Naive B cell (primary cell): Measurements from ENCODE around the gene TXLNB. TPM values are rescaled to one million over a fixed set of nuclear protein-coding genes. Genes with fewer than 3 reads are reported as not detected.
A peak's percentile ranks its signal among the peaks of the same experiment; 100 is the strongest.

Experiments used
- ATAC-seq, 2 donors: fragments of 150-1000 bp; cut with Tn5 transposase; 2 replicates each; pipeline ENCODE4 v1.10.0; 2021; ENCODE audit warnings: low read depth in 2 of 2, mild to moderate bottlenecking in 2 of 2, moderate library complexity in 2 of 2
- DNase-seq: peaks from one replicate; pipeline ENCODE4 v3.0.0; 2022
- H3K27ac Mint-ChIP-seq, 6 donors: one replicate each; pipeline ENCODE4 v1.8.0; 2020 to 2022; ENCODE audit warnings: mild to moderate bottlenecking in 6 of 6, mixed read lengths in 6 of 6, moderate library complexity in 5 of 6, inconsistent platforms in 2 of 6
- H3K27me3 Mint-ChIP-seq, 3 donors: one replicate each; pipeline ENCODE4 v1.8.0; 2021 to 2022; ENCODE audit warnings: mixed read lengths in 3 of 3, mild to moderate bottlenecking in 1 of 3
- H3K36me3 Mint-ChIP-seq, 2 donors: one replicate each; pipeline ENCODE4 v1.8.0; 2020 to 2022; ENCODE audit warnings: mixed read lengths in 2 of 2, inconsistent platforms in 1 of 2, mild to moderate bottlenecking in 1 of 2
- H3K4me1 Mint-ChIP-seq, 3 donors: one replicate each; pipeline ENCODE4 v1.8.0; 2020 to 2022; ENCODE audit warnings: mixed read lengths in 3 of 3, inconsistent platforms in 1 of 3, mild to moderate bottlenecking in 1 of 3, moderate library complexity in 1 of 3
- H3K4me3 Mint-ChIP-seq, 8 donors: one replicate each; pipeline ENCODE4 v1.8.0; 2020 to 2022; ENCODE audit warnings: mild to moderate bottlenecking in 8 of 8, mixed read lengths in 8 of 8, moderate library complexity in 8 of 8, inconsistent platforms in 2 of 8
- H3K9me3 Mint-ChIP-seq, 7 donors: one replicate each; pipeline ENCODE4 v1.8.0; 2020 to 2022; ENCODE audit warnings: mixed read lengths in 7 of 7, mild to moderate bottlenecking in 5 of 7, inconsistent platforms in 2 of 7, moderate library complexity in 1 of 7
- polyA plus RNA-seq, 6 donors: library from polyadenylated mRNA; unstranded; fragments of 300-500 nt; fragmentation: Illumina TruSeq; gene quantifications; one replicate each; pipeline ENCODE4 v1.2.3, GENCODE V29; 2021; ENCODE audit warnings: low read depth in 6 of 6

Gene TXLNB
- polyA plus RNA-seq, 6 donors from 2014 or later: 0.35 to 2.1 (median 0.74) TPM

- Mint-ChIP-seq H3K9me3 (no peaks in the 10 kb centered on the region), H3K4me3 (no peak overlapping the region), H3K27me3 (no peaks in the 10 kb centered on the region), H3K4me1 (peaks cover 9 to 23% (median 16%) of the 10 kb centered on the region in 3 donors), H3K36me3 (no peaks in the 10 kb centered on the region), H3K27ac (no peak overlapping the region)
- ATAC-seq (no peak), DNase-seq (no peak)
Measured at GRCh38 chr6:139253656-139254055, 38.1 kb downstream of the TXLNB start.

GRCh38 chr6:139251691-139252390, 40.0 kb downstream of the TXLNB start:
- H3K4me1 Mint-ChIP-seq: peaks cover 11 to 23% (median 16%) of the 10 kb centered on the region in 3 donors
- DNase-seq (no peak), ATAC-seq (no peak)
- H3K4me3 Mint-ChIP-seq: no peak overlapping the region
- no peaks in the 10 kb centered on the region for H3K27me3 Mint-ChIP-seq
- no peak overlapping the region for H3K27ac Mint-ChIP-seq
- no peaks in the 10 kb centered on the region for H3K36me3 Mint-ChIP-seq
- no peaks in the 10 kb centered on the region for H3K9me3 Mint-ChIP-seq

- no peak for ATAC-seq
- Mint-ChIP-seq H3K27me3 (no peaks in the 10 kb centered on the region), H3K4me3 (no peak overlapping the region), H3K36me3 (no peaks in the 10 kb centered on the region), H3K27ac (peak overlapping the region in 2 of 6 donors; percentile 49 to 85), H3K9me3 (no peaks in the 10 kb centered on the region), H3K4me1 (peaks cover 11 to 19% (median 16%) of the 10 kb centered on the region in 3 donors)
- DNase-seq: no peak
Measured at GRCh38 chr6:139251045-139251690, 40.6 kb downstream of the TXLNB start.

- H3K27me3 Mint-ChIP-seq: no peaks in the 10 kb centered on the region
- DNase-seq (peak; percentile 48), ATAC-seq (peak; percentile 90 to 97)
- H3K27ac Mint-ChIP-seq: peak overlapping the region in 3 of 6 donors; percentile 9 to 55 (median 54)
- peaks cover 11 to 19% (median 16%) of the 10 kb centered on the region in 3 donors for H3K4me1 Mint-ChIP-seq
- peak overlapping the region in 1 of 8 donors; percentile 17 for H3K4me3 Mint-ChIP-seq
- H3K9me3 Mint-ChIP-seq: no peaks in the 10 kb centered on the region
- no peaks in the 10 kb centered on the region for H3K36me3 Mint-ChIP-seq
Measured at GRCh38 chr6:139250296-139251044, 41.3 kb downstream of the TXLNB start.

GRCh38 chr6:139249395-139249794, 42.4 kb downstream of the TXLNB start:
- H3K9me3 Mint-ChIP-seq: no peaks in the 10 kb centered on the region
- H3K27ac Mint-ChIP-seq: no peak overlapping the region
- H3K27me3 Mint-ChIP-seq: no peaks in the 10 kb centered on the region
- peaks cover 11 to 19% (median 16%) of the 10 kb centered on the region in 3 donors for H3K4me1 Mint-ChIP-seq
- H3K4me3 Mint-ChIP-seq: peak overlapping the region in 1 of 8 donors; percentile 26
- no peak for ATAC-seq
- no peak for DNase-seq
- peaks cover 8 to 9% of the 10 kb centered on the region in 2 donors for H3K36me3 Mint-ChIP-seq

- ATAC-seq (no peak), DNase-seq (no peak)
- Mint-ChIP-seq H3K9me3 (no peaks in the 10 kb centered on the region), H3K4me3 (no peak overlapping the region), H3K4me1 (peaks cover 11 to 19% (median 16%) of the 10 kb centered on the region in 3 donors), H3K27ac (no peak overlapping the region), H3K27me3 (no peaks in the 10 kb centered on the region), H3K36me3 (peaks cover 8 to 10% of the 10 kb centered on the region in 2 donors)
Measured at GRCh38 chr6:139248911-139249310, 42.9 kb downstream of the TXLNB start.

GRCh38 chr6:139247618-139248017, 44.2 kb downstream of the TXLNB start:
- H3K4me3 Mint-ChIP-seq: no peak overlapping the region
- DNase-seq (no peak), ATAC-seq (no peak)
- H3K36me3 Mint-ChIP-seq: peaks cover 8 to 20% of the 10 kb centered on the region in 2 donors
- H3K27me3 Mint-ChIP-seq: no peaks in the 10 kb centered on the region
- H3K4me1 Mint-ChIP-seq: peaks cover 11 to 19% (median 16%) of the 10 kb centered on the region in 3 donors
- no peak overlapping the region for H3K27ac Mint-ChIP-seq
- H3K9me3 Mint-ChIP-seq: no peaks in the 10 kb centered on the region

- DNase-seq (no peak), ATAC-seq (no peak)
- Mint-ChIP-seq H3K9me3 (no peaks in the 10 kb centered on the region), H3K4me1 (peaks cover 0 to 2% (median 0%) of the 10 kb centered on the region in 3 donors), H3K27ac (no peak overlapping the region), H3K36me3 (peaks cover 8 to 25% of the 10 kb centered on the region in 2 donors), H3K27me3 (no peaks in the 10 kb centered on the region), H3K4me3 (no peak overlapping the region)
Measured at GRCh38 chr6:139243536-139243935, 48.3 kb downstream of the TXLNB start.

- no peaks in the 10 kb centered on the region for H3K27me3 Mint-ChIP-seq
- DNase-seq: no peak
- H3K4me1 Mint-ChIP-seq: no peaks in the 10 kb centered on the region
- peak overlapping the region in 1 of 6 donors; percentile 49 for H3K27ac Mint-ChIP-seq
- no peak overlapping the region for H3K4me3 Mint-ChIP-seq
- no peaks in the 10 kb centered on the region for H3K9me3 Mint-ChIP-seq
- no peak for ATAC-seq
- peaks cover 8 to 27% of the 10 kb centered on the region in 2 donors for H3K36me3 Mint-ChIP-seq
Measured at GRCh38 chr6:139242457-139243240, 49.1 kb downstream of the TXLNB start.

- Mint-ChIP-seq H3K4me1 (no peaks in the 10 kb centered on the region), H3K36me3 (peaks cover 8 to 27% of the 10 kb centered on the region in 2 donors), H3K27me3 (no peaks in the 10 kb centered on the region), H3K27ac (peak overlapping the region in 1 of 6 donors; percentile 59), H3K9me3 (no peaks in the 10 kb centered on the region), H3K4me3 (no peak overlapping the region)
- DNase-seq (no peak), ATAC-seq (no peak)
Measured at GRCh38 chr6:139240161-139241010, 51.4 kb downstream of the TXLNB start.

- ATAC-seq: no peak
- H3K4me1 Mint-ChIP-seq: no peaks in the 10 kb centered on the region
- H3K27me3 Mint-ChIP-seq: no peaks in the 10 kb centered on the region
Measured at GRCh38 chr6:139239064-139239463, 52.7 kb downstream of the TXLNB start.

GRCh38 chr6:139236105-139236504, 55.7 kb downstream of the TXLNB start:
- Mint-ChIP-seq H3K4me3 (no peak overlapping the region), H3K9me3 (peaks cover 0 to 14% (median 7%) of the 10 kb centered on the region in 7 donors), H3K36me3 (peaks cover 8 to 12% of the 10 kb centered on the region in 2 donors), H3K27ac (no peak overlapping the region), H3K4me1 (no peaks in the 10 kb centered on the region), H3K27me3 (no peaks in the 10 kb centered on the region)
- DNase-seq (no peak), ATAC-seq (no peak)

More at GRCh38 chr6:139239064-139239463, 52.7 kb downstream of the TXLNB start:
- no peak overlapping the region for H3K27ac Mint-ChIP-seq
- peaks cover 0 to 7% (median under 1%) of the 10 kb centered on the region in 7 donors for H3K9me3 Mint-ChIP-seq
- no peak overlapping the region for H3K4me3 Mint-ChIP-seq
- no peak for DNase-seq
- peaks cover 2 to 17% of the 10 kb centered on the region in 2 donors for H3K36me3 Mint-ChIP-seq
